Astrocyte of the spinal cord (primary cell): Measurements from ENCODE around the gene DOCK8.

Source experiments
- DNase-seq: peaks from one replicate; pipeline ENCODE4 v3.0.0; 2011; ENCODE audit warnings: low read depth, low spot score
- H3K4me3 ChIP-seq: 2 replicates; pipeline ENCODE4 v1.5.1; 2011; ENCODE audit warnings: low read depth, mild to moderate bottlenecking, low read length, moderate library complexity
- CTCF ChIP-seq: IDR thresholded peaks from 2 replicates; pipeline ENCODE4 v1.5.1; 2012; ENCODE audit warnings: low read depth, mild to moderate bottlenecking, low read length, inconsistent platforms
- in situ Hi-C: cut with HindIII; loops from 2 replicates; pipeline ENCODE4 v1.10.0; 2017; ENCODE audit warnings: low sequenced_read_pairs

The DOCK8 gene

GRCh38 chr9:354453-354852 is 139.8 kb downstream of the DOCK8 start:
- no peak overlapping the region for H3K4me3 ChIP-seq
- no peak for TF ChIP-seq CTCF
- DNase-seq: no peak
- in situ Hi-C loops: no loop called here

GRCh38 chr9:357560-357959 is 142.9 kb downstream of the DOCK8 start:
- no peak for DNase-seq
- H3K4me3 ChIP-seq: no peak overlapping the region
- TF ChIP-seq CTCF: no peak
- in situ Hi-C loops: no loop called here

GRCh38 chr9:362561-363273 is 148.1 kb downstream of the DOCK8 start:
- DNase-seq: no peak
- in situ Hi-C loops: no loop called here
- no peak overlapping the region for H3K4me3 ChIP-seq
- TF ChIP-seq CTCF: no peak

GRCh38 chr9:363274-363612 is 148.6 kb downstream of the DOCK8 start:
- in situ Hi-C loops: no loop called here
- no peak for TF ChIP-seq CTCF
- no peak overlapping the region for H3K4me3 ChIP-seq
- no peak for DNase-seq

- TF ChIP-seq CTCF: no peak
- in situ Hi-C loops: no loop called here
- no peak for DNase-seq
- no peak overlapping the region for H3K4me3 ChIP-seq
These were observed 150.8 kb downstream of the DOCK8 start for GRCh38 chr9:365436-365835.

DNA sequence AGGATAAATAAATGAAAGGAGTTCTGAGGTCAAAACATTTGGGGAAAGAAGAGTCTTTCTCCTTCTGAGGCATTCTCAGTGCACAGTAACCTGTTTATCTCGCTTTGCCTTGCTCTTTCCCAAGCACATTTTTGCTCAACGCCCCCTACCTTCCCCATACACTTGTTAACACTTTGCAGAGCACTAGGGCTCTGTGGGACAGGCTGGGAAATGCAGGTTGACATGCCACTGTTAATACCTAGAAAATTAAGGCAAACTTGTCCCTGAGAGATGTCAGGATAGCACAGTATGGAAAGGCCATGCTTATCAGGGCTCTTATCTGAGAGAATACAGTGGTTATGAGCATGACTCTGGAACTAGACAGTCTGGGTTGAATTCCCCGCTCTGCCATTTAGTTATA is 152.0 kb downstream of the DOCK8 start:
- DNase-seq: no peak
- in situ Hi-C loops: no loop called here
- TF ChIP-seq CTCF: no peak
- no peak overlapping the region for H3K4me3 ChIP-seq

- in situ Hi-C loops: no loop called here
- H3K4me3 ChIP-seq: no peak overlapping the region
- no peak for DNase-seq
- no peak for TF ChIP-seq CTCF
These were observed 155.4 kb downstream of the DOCK8 start for GRCh38 chr9:370086-370485.
